Astrocyte of the cerebellum (primary cell): Measurements from ENCODE around the gene BRD4.

ENCODE experiments used
- DNase-seq: peaks from one replicate; pipeline ENCODE4 v3.0.0-alpha.2; 2011; ENCODE audit warnings: low read depth
- H3K4me3 ChIP-seq: 2 replicates; pipeline ENCODE4 v1.5.1; 2011; ENCODE audit warnings: mild to moderate bottlenecking, low read depth, low read length, moderate library complexity
- CTCF ChIP-seq: IDR thresholded peaks from 2 replicates; pipeline ENCODE4 v1.5.1; 2012; ENCODE audit warnings: low read length, low read depth, moderate library complexity, mild to moderate bottlenecking; ENCODE audit errors: missing control alignments
- in situ Hi-C: cut with HindIII; loops from 2 replicates; pipeline ENCODE4 v1.10.0; 2017; ENCODE audit warnings: low sequenced_read_pairs

Gene BRD4

DNA sequence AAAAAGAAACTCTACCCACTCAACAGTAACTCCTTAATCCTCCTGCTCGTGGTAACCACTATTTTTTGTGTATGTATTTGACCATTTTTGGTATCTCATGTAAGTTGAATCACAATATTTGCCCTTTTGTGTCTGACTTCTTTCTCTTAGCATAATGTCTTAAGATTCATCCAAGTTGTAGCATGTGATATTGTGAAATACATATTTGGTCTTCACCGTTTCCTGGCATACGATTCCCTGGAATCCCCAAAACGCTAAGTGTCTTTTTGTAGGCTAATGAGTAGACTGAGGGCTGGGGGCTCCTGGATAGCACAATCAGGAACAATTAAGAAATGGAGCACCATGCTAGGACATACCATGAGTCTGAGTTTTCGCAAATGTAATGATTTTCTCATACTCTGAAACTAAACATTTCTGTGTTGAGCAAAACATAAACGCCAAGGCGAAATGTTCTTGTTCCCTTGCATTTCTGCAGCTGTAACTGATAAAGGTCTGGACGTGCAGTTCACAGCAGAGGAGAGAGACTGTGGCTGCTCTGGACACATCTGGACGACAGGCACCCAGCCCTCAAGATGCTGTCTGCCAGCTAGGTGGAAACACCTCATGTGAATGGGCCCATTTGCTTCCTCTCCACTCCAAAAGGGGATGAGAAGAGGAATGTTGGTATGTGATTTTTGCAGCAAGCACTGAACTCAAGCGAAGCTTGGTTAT lies 38.4 kb downstream of the BRD4 start:
- no peak for TF ChIP-seq CTCF
- H3K4me3 ChIP-seq = no peak overlapping the region
- in situ Hi-C loops = no loop called here
- DNase-seq = no peak

DNA sequence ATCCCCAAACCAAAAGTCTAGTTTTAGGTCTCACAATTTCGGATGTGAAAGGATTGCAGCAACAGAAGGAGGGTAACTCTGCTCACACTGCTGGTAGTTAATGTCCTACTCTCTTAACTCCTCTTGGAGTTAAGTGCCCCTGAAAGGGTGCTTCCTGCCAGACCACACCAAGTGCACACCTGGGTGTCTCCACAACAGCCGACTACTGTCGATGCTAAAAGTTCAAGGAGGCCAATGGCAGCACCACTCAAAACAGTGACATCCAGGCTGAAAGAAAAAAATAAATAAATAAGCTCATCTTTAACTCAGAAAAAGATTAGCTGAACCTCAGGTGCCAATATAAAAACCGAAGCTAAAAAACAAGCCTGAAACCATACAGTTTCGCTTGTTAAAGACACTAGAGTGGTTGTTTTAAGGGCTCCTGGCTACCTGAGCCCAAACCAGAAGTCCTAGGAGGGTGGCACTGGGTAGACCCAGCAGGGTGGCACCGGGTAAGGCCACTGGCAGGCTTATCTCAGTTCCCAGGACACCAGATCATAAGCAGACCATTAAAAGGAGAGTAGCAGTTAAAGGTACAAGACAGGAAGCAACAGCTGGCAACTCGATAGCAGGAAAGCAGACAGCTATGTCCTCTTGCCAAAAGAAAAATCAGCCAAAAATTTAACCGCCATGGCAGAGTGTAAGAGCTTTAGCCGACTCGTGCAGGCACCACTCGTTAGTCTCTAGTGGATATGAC lies 39.3 kb downstream of the BRD4 start:
- no peak for DNase-seq
- H3K4me3 ChIP-seq = no peak overlapping the region
- in situ Hi-C loops = no loop called here
- TF ChIP-seq CTCF = no peak

- in situ Hi-C loops = no loop called here
- no peak overlapping the region for H3K4me3 ChIP-seq
- TF ChIP-seq CTCF = no peak
- DNase-seq = no peak
Observed at GRCh38 chr19:15292140-15292539, 40.2 kb downstream of the BRD4 start.

- DNase-seq = no peak
- no peak overlapping the region for H3K4me3 ChIP-seq
- in situ Hi-C loops = no loop called here
- no peak for TF ChIP-seq CTCF
Observed at GRCh38 chr19:15291548-15292021, 40.8 kb downstream of the BRD4 start.

- DNase-seq = no peak
- H3K4me3 ChIP-seq = no peak overlapping the region
- in situ Hi-C loops = no loop called here
- no peak for TF ChIP-seq CTCF
Observed at GRCh38 chr19:15291089-15291488, 41.2 kb downstream of the BRD4 start.

GRCh38 chr19:15290166-15290565 lies 42.2 kb downstream of the BRD4 start:
- in situ Hi-C loops = no loop called here
- no peak overlapping the region for H3K4me3 ChIP-seq
- DNase-seq = no peak
- TF ChIP-seq CTCF = no peak
